ENCODE measurements around the gene CD44. TPM values are rescaled to one million over a fixed set of nuclear protein-coding genes. Genes with fewer than 3 reads are reported as not detected.

Gene CD44
- polyA plus RNA-seq, 1 donor from 2014 or later, result 0.77 TPM

- Histone ChIP-seq H3K4me2 (ENCODE audit: low read length) (no peak overlapping the region), H3F3A (ENCODE audit: insufficient read depth, low read length, poor library complexity, severe bottlenecking) (no peaks in the 10 kb centered on the region), H3K36me3 (ENCODE audit: insufficient read depth, low read length) (no peaks in the 10 kb centered on the region), H3K9me3 (ENCODE audit: low read length) (no peaks in the 10 kb centered on the region), H3K27me3 (ENCODE audit: insufficient read depth, low read depth, low read length) (no peaks in the 10 kb centered on the region), H3K4me3 (ENCODE audit: low read length) (no peak overlapping the region), H2AFZ (ENCODE audit: low read depth, low read length) (no peak overlapping the region), H3K9ac (ENCODE audit: low read length) (no peak overlapping the region), H3K27ac (ENCODE audit: low read length) (no peak overlapping the region), H3K9me2 (ENCODE audit: insufficient read depth, low read length) (no peaks in the 10 kb centered on the region), H4K20me1 (ENCODE audit: insufficient read depth) (no peaks in the 10 kb centered on the region), H3K79me2 (replicated peaks; ENCODE audit: insufficient read depth, low read length) (no peaks in the 10 kb centered on the region)
- TF ChIP-seq, protein P1, sequence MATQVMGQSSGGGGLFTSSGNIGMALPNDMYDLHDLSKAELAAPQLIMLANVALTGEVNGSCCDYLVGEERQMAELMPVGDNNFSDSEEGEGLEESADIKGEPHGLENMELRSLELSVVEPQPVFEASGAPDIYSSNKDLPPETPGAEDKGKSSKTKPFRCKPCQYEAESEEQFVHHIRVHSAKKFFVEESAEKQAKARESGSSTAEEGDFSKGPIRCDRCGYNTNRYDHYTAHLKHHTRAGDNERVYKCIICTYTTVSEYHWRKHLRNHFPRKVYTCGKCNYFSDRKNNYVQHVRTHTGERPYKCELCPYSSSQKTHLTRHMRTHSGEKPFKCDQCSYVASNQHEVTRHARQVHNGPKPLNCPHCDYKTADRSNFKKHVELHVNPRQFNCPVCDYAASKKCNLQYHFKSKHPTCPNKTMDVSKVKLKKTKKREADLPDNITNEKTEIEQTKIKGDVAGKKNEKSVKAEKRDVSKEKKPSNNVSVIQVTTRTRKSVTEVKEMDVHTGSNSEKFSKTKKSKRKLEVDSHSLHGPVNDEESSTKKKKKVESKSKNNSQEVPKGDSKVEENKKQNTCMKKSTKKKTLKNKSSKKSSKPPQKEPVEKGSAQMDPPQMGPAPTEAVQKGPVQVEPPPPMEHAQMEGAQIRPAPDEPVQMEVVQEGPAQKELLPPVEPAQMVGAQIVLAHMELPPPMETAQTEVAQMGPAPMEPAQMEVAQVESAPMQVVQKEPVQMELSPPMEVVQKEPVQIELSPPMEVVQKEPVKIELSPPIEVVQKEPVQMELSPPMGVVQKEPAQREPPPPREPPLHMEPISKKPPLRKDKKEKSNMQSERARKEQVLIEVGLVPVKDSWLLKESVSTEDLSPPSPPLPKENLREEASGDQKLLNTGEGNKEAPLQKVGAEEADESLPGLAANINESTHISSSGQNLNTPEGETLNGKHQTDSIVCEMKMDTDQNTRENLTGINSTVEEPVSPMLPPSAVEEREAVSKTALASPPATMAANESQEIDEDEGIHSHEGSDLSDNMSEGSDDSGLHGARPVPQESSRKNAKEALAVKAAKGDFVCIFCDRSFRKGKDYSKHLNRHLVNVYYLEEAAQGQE (IDR thresholded peaks at IDR 0.05; ENCODE audit: borderline replicate concordance), result no peak
- TF ChIP-seq EP300 (conservative IDR thresholded peaks at IDR 0.05; ENCODE audit: poor library complexity, severe bottlenecking) (no peak), POLR2AphosphoS5 (IDR thresholded peaks at IDR 0.05) (no peak), TAF1 (IDR thresholded peaks at IDR 0.05; ENCODE audit: low read depth) (no peak), RAD21 (conservative IDR thresholded peaks at IDR 0.05) (no peak), MXI1 (conservative IDR thresholded peaks at IDR 0.05; ENCODE audit: poor library complexity, severe bottlenecking) (no peak), CTCF (IDR thresholded peaks at IDR 0.05; ENCODE audit: poor library complexity, severe bottlenecking) (no peak), SMC3 (conservative IDR thresholded peaks at IDR 0.05; ENCODE audit: poor library complexity) (no peak), EZH2 (IDR thresholded peaks at IDR 0.05; ENCODE audit: borderline replicate concordance, insufficient read depth, low read length, poor library complexity, severe bottlenecking) (no peak)
Observed at GRCh38 chr11:35180317-35181233, 41.6 kb downstream of the CD44 start.

DNA sequence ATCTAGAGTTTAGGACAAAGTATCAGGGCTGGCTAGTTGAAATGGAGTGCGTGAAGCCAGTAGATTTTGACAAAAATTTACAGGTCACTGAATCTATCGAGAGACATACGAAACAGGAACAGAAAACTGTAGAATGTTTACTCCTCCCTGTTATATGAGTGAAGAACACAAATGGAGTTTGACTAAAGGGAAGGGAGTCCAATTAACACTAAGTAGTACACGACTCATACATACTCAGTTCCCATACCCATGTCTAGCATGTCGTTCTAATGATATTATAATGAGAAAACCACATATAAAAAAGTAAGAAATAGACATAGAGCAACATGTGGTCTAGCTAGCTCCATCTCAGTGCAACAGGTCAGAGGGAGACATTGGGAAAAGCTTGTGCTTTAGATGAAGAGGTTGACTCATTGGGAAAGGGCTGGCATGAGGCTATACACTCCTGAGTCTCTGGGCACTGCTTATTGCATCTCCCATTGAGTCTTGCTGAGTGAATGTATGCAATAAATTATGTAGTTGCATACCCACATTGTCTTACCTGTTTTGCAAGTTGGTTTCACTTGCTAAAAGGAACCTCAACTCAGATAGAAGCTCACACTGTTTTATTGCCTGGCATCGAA, 43.5 kb downstream of the CD44 start:
- no peaks in the 10 kb centered on the region for H3K36me3 ChIP-seq (ENCODE audit: insufficient read depth, low read length)
- TF ChIP-seq, protein P1 (IDR thresholded peaks at IDR 0.05; ENCODE audit: borderline replicate concordance), result no peak
- no peak for TF ChIP-seq TAF1 (IDR thresholded peaks at IDR 0.05; ENCODE audit: low read depth)
- TF ChIP-seq SMC3 (conservative IDR thresholded peaks at IDR 0.05; ENCODE audit: poor library complexity), result no peak
- no peaks in the 10 kb centered on the region for H4K20me1 ChIP-seq (ENCODE audit: insufficient read depth)
- H3K4me2 ChIP-seq (ENCODE audit: low read length), result no peak overlapping the region
- H3K9ac ChIP-seq (ENCODE audit: low read length), result no peak overlapping the region
- no peaks in the 10 kb centered on the region for H3K9me2 ChIP-seq (ENCODE audit: insufficient read depth, low read length)
- H2AFZ ChIP-seq (ENCODE audit: low read depth, low read length), result no peak overlapping the region
- H3K27me3 ChIP-seq (ENCODE audit: insufficient read depth, low read depth, low read length), result no peaks in the 10 kb centered on the region
- no peaks in the 10 kb centered on the region for H3F3A ChIP-seq (ENCODE audit: insufficient read depth, low read length, poor library complexity, severe bottlenecking)
- H3K4me3 ChIP-seq (ENCODE audit: low read length), result no peak overlapping the region
- no peak overlapping the region for H3K27ac ChIP-seq (ENCODE audit: low read length)
- no peaks in the 10 kb centered on the region for H3K9me3 ChIP-seq (ENCODE audit: low read length)
- H3K79me2 ChIP-seq (replicated peaks; ENCODE audit: insufficient read depth, low read length), result no peaks in the 10 kb centered on the region
